Keratinocyte (primary cell): ENCODE data around the gene TAOK3. TPM values are rescaled to one million over a fixed set of nuclear protein-coding genes. Genes with fewer than 3 reads are reported as not detected.

ENCODE experiments used
- DNase-seq: peaks from one replicate; pipeline ENCODE4 v3.0.0-alpha.2; 2011; ENCODE audit warnings: low read depth, missing footprints, low spot score
- FAIRE-seq: peaks from 2 replicates; lab custom pipeline; 2011; peaks lifted over from hg19 to GRCh38; lab: Jason Lieb, UNC
- H2AFZ ChIP-seq: 2 replicates; pipeline ENCODE4 v1.6.0; 2012; ENCODE audit warnings: low read length, control low read depth, inconsistent platforms; ENCODE audit not compliant: control insufficient read depth
- H3K27ac ChIP-seq: 2 replicates; pipeline ENCODE4 v1.5.1; 2011; ENCODE audit warnings: low read length; ENCODE audit not compliant: control insufficient read depth, insufficient read depth
- H3K27me3 ChIP-seq: 3 replicates; pipeline ENCODE4 v1.6.0; 2011; ENCODE audit warnings: low read length; ENCODE audit not compliant: control insufficient read depth, insufficient read depth; ENCODE audit errors: extremely low read depth
- H3K36me3 ChIP-seq, 2 experiments: 2 replicates in 1 of 2; 3 replicates in 1 of 2; pipeline ENCODE4 v1.5.1; 2011; ENCODE audit warnings: low read length in 2 of 2, mild to moderate bottlenecking in 1 of 2; ENCODE audit not compliant: control insufficient read depth in 2 of 2, insufficient read depth in 2 of 2; ENCODE audit errors: extremely low read depth in 1 of 2
- H3K4me1 ChIP-seq: 3 replicates; pipeline ENCODE4 v1.5.1; 2011; ENCODE audit warnings: low read length; ENCODE audit not compliant: control insufficient read depth, insufficient read depth; ENCODE audit errors: extremely low read depth
- H3K4me2 ChIP-seq: 3 replicates; pipeline ENCODE4 v1.6.0; 2011; ENCODE audit warnings: low read depth, low read length; ENCODE audit not compliant: control insufficient read depth, insufficient read depth; ENCODE audit errors: extremely low read depth
- H3K4me3 ChIP-seq, 3 experiments: fragments of 200-600 bp in 1 of 3; sonication (generic) in 1 of 3; 2 replicates in 2 of 3; 3 replicates in 1 of 3; pipeline ENCODE4 v1.5.1; 2011 to 2016; ENCODE audit warnings: low read length in 3 of 3, mild to moderate bottlenecking in 3 of 3, control low read depth in 2 of 3, inconsistent platforms in 1 of 3, low read depth in 1 of 3, mixed read lengths in 1 of 3, mixed run types in 1 of 3, moderate library complexity in 1 of 3; ENCODE audit not compliant: control insufficient read depth in 2 of 3, insufficient read depth in 2 of 3; ENCODE audit errors: extremely low read depth in 1 of 3
- H3K79me2 ChIP-seq: 2 replicates; pipeline ENCODE4 v1.6.0; 2012; ENCODE audit warnings: low read length; ENCODE audit not compliant: control insufficient read depth, insufficient read depth
- H3K9ac ChIP-seq: 3 replicates; pipeline ENCODE4 v1.6.0; 2011; ENCODE audit warnings: low read length; ENCODE audit not compliant: control insufficient read depth, insufficient read depth; ENCODE audit errors: extremely low read depth
- H3K9me1 ChIP-seq: 3 replicates; pipeline ENCODE4 v1.6.0; 2011; ENCODE audit warnings: low read length; ENCODE audit not compliant: control insufficient read depth, insufficient read depth; ENCODE audit errors: extremely low read depth
- H3K9me3 ChIP-seq: 2 replicates; pipeline ENCODE4 v1.5.1; 2012; ENCODE audit warnings: low read depth, low read length; ENCODE audit not compliant: control insufficient read depth
- H4K20me1 ChIP-seq: 3 replicates; pipeline ENCODE4 v1.6.0; 2011; ENCODE audit warnings: low read length; ENCODE audit not compliant: control insufficient read depth, insufficient read depth; ENCODE audit errors: extremely low read depth
- CTCF ChIP-seq, 3 experiments: IDR thresholded peaks in 1 of 3; conservative IDR thresholded peaks in 1 of 3; optimal IDR thresholded peaks in 1 of 3; 2 replicates in 2 of 3; 3 replicates in 1 of 3; pipeline versions ENCODE3 to v1.5.1; 2011; ENCODE audit warnings: low read length in 3 of 3, mild to moderate bottlenecking in 3 of 3, moderate library complexity in 2 of 3, control low read depth in 1 of 3, inconsistent platforms in 1 of 3; ENCODE audit not compliant: insufficient read depth in 2 of 3; ENCODE audit errors: extremely low read depth in 1 of 3
- EZH2 ChIP-seq: IDR thresholded peaks from one replicate; pipeline ENCODE4 v1.6.1; 2012; ENCODE audit warnings: inconsistent platforms, mild to moderate bottlenecking, low read length, moderate library complexity
- dilution Hi-C: fragments of 300-500 bp; cut with MboI; formaldehyde crosslinking; loops from one replicate; pipeline ENCODE4 v1.7.0; 2020; ENCODE audit warnings: low sequenced_read_pairs; ENCODE audit not compliant: extremely low pct_ligation_motif_present
- polyA plus RNA-seq, 5 experiments: library from polyadenylated mRNA; depleted of rRNA in 3 of 5; stranded (reverse) in 3 of 5; stranded (forward) in 1 of 5; unstranded in 1 of 5; fragments of >200 nt; gene quantifications; 1 replicate in 1 of 5; 2 replicates in 3 of 5; 3 replicates in 1 of 5; pipeline versions ENCODE4 v1.2.1 to v1.2.3, GENCODE V29; 2011 to 2012; ENCODE audit warnings: missing spikeins in 2 of 5, low read depth in 1 of 5, low replicate concordance in 1 of 5

TAOK3 gene
- polyA plus RNA-seq, 1 donor (not counting 4 experiments of a cell fraction or from before 2014, with no cell fraction given): 35.0 TPM

GRCh38 chr12:118102609-118103008 is 270.1 kb downstream of the TAOK3 start:
- Histone ChIP-seq H3K9me3 (no peaks in the 10 kb centered on the region), H2AFZ (no peak overlapping the region), H3K27ac (no peak overlapping the region), H3K9ac (peak overlapping the region; percentile 77), H4K20me1 (no peaks in the 10 kb centered on the region), H3K4me1 (peaks cover 24% of the 10 kb centered on the region), H3K27me3 (no peaks in the 10 kb centered on the region), H3K4me2 (peak overlapping the region; percentile 72), H3K79me2 (no peaks in the 10 kb centered on the region), H3K9me1 (peaks cover 4% of the 10 kb centered on the region), H3K4me3 (peak overlapping the region in 2 of 3 experiments; percentile 82 to 89), H3K36me3 (no peaks in the 10 kb centered on the region)
- dilution Hi-C loops: no loop called here
- no peak for FAIRE-seq
- TF ChIP-seq EZH2: no peak
- TF ChIP-seq CTCF (optimal IDR thresholded peaks at IDR 0.05 in 1 of 3, IDR thresholded peaks at IDR 0.05 in 1 of 3, conservative IDR thresholded peaks at IDR 0.05 in 1 of 3; ENCODE audit: extremely low read depth in 1 of 3, insufficient read depth in 2 of 3, low read length in 3 of 3): no peak
- no peak for DNase-seq

- no peak overlapping the region for H3K9ac ChIP-seq
- peak overlapping the region; percentile 72 for H3K4me2 ChIP-seq
- H3K9me1 ChIP-seq: peaks cover 4% of the 10 kb centered on the region
- no peaks in the 10 kb centered on the region for H3K79me2 ChIP-seq
- peaks cover 24% of the 10 kb centered on the region for H3K4me1 ChIP-seq
- no peaks in the 10 kb centered on the region for H3K9me3 ChIP-seq
- no peaks in the 10 kb centered on the region for H4K20me1 ChIP-seq
- H3K4me3 ChIP-seq: peak overlapping the region in 1 of 3 experiments; percentile 89
- dilution Hi-C loops: no loop called here
- no peaks in the 10 kb centered on the region for H3K27me3 ChIP-seq
- DNase-seq: peak; percentile 76
- H3K27ac ChIP-seq: no peak overlapping the region
- H3K36me3 ChIP-seq: no peaks in the 10 kb centered on the region
- peak; percentile 84 for FAIRE-seq
- TF ChIP-seq EZH2: no peak
- TF ChIP-seq CTCF (optimal IDR thresholded peaks at IDR 0.05 in 1 of 3, IDR thresholded peaks at IDR 0.05 in 1 of 3, conservative IDR thresholded peaks at IDR 0.05 in 1 of 3; ENCODE audit: extremely low read depth in 1 of 3, insufficient read depth in 2 of 3, low read length in 3 of 3): no peak
- H2AFZ ChIP-seq: no peak overlapping the region
Observed at GRCh38 chr12:118102070-118102469, 270.6 kb downstream of the TAOK3 start.
